ENCODE data around the gene MAP1LC3A. TPM values are rescaled to one million over a fixed set of nuclear protein-coding genes. Genes with fewer than 3 reads are reported as not detected.

MAP1LC3A gene
- polyA plus RNA-seq, 4 donors = 23.3 to 31.4 (median 23.9) TPM

GRCh38 chr20:34574861-34575260 lies 16.3 kb downstream of the MAP1LC3A start:
- no peak for DNase-seq (ENCODE audit: low read depth in 4 of 4, low spot score in 3 of 4)

GRCh38 chr20:34575271-34575670 lies 16.8 kb downstream of the MAP1LC3A start:
- DNase-seq (ENCODE audit: low read depth in 4 of 4, low spot score in 3 of 4) = no peak

GRCh38 chr20:34575756-34576155 lies 17.2 kb downstream of the MAP1LC3A start:
- DNase-seq (ENCODE audit: low read depth in 4 of 4, low spot score in 3 of 4) = no peak

- no peak for DNase-seq (ENCODE audit: low read depth in 4 of 4, low spot score in 3 of 4)
Measured at GRCh38 chr20:34577061-34577460, 18.5 kb downstream of the MAP1LC3A start.

- no peak for DNase-seq (ENCODE audit: low read depth in 4 of 4, low spot score in 3 of 4)
Measured at GRCh38 chr20:34578025-34578424, 19.5 kb downstream of the MAP1LC3A start.

GRCh38 chr20:34578521-34578920 lies 20.0 kb downstream of the MAP1LC3A start:
- DNase-seq (ENCODE audit: low read depth in 4 of 4, low spot score in 3 of 4) = no peak

- peak in 1 of 4 donors; percentile 24 for DNase-seq (ENCODE audit: low read depth in 4 of 4, low spot score in 3 of 4)
Measured at GRCh38 chr20:34579191-34579978, 20.9 kb downstream of the MAP1LC3A start.

- DNase-seq (ENCODE audit: low read depth in 4 of 4, low spot score in 3 of 4) = no peak
Measured at GRCh38 chr20:34579979-34580940, 21.7 kb downstream of the MAP1LC3A start.

GRCh38 chr20:34581341-34582184 lies 23.0 kb downstream of the MAP1LC3A start:
- DNase-seq (ENCODE audit: low read depth in 4 of 4, low spot score in 3 of 4) = no peak

- DNase-seq (ENCODE audit: low read depth in 4 of 4, low spot score in 3 of 4) = no peak
Measured at GRCh38 chr20:34582221-34582620, 23.7 kb downstream of the MAP1LC3A start.

GRCh38 chr20:34582911-34583310 lies 24.4 kb downstream of the MAP1LC3A start:
- DNase-seq (ENCODE audit: low read depth in 4 of 4, low spot score in 3 of 4) = no peak

GRCh38 chr20:34583544-34583943 lies 25.0 kb downstream of the MAP1LC3A start:
- no peak for DNase-seq (ENCODE audit: low read depth in 4 of 4, low spot score in 3 of 4)

- no peak for DNase-seq (ENCODE audit: low read depth in 4 of 4, low spot score in 3 of 4)
Measured at GRCh38 chr20:34585019-34585418, 26.5 kb downstream of the MAP1LC3A start.

- DNase-seq (ENCODE audit: low read depth in 4 of 4, low spot score in 3 of 4) = no peak
Measured at GRCh38 chr20:34586488-34587163, 28.1 kb downstream of the MAP1LC3A start.

- DNase-seq (ENCODE audit: low read depth in 4 of 4, low spot score in 3 of 4) = no peak
Measured at GRCh38 chr20:34595377-34596184, 37.1 kb downstream of the MAP1LC3A start.

- DNase-seq (ENCODE audit: low read depth in 4 of 4, low spot score in 3 of 4) = no peak
Measured at GRCh38 chr20:34600892-34601653, 42.6 kb downstream of the MAP1LC3A start.

- peak in 3 of 4 donors; percentile 16 to 35 (median 21) for DNase-seq (ENCODE audit: low read depth in 4 of 4, low spot score in 3 of 4)
Measured at GRCh38 chr20:34604980-34605788, 46.7 kb downstream of the MAP1LC3A start.

GRCh38 chr20:34607066-34607465 lies 48.5 kb downstream of the MAP1LC3A start:
- no peak for DNase-seq (ENCODE audit: low read depth in 4 of 4, low spot score in 3 of 4)
